ENCODE data around the gene AUNIP.

Gene AUNIP

DNA sequence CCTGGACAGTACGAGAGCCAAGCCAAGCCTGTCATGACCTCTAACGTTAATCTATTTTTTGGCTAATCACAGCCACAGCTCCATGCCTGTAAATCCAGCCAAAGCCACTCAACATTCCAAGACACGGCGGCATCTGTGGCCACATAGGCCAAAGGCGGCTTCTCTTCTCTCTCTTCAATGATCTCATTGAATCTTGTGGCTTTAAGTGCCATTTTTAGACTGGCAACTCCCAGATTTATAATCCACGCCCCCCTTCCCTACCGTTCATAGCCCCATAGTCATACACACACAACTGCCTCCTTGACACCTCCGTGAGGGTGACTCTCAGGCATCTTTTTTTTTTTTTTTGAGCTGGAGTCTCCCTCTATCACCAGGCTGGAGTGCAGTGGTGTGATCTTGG is 64.9 kb downstream of the AUNIP start:
- DNase-seq (ENCODE audit: low spot score): no peak

GRCh38 chr1:25793585-25794170 is 65.6 kb downstream of the AUNIP start:
- DNase-seq (ENCODE audit: low spot score): no peak

GRCh38 chr1:25792115-25792514 is 67.1 kb downstream of the AUNIP start:
- no peak for DNase-seq (ENCODE audit: low spot score)

DNA sequence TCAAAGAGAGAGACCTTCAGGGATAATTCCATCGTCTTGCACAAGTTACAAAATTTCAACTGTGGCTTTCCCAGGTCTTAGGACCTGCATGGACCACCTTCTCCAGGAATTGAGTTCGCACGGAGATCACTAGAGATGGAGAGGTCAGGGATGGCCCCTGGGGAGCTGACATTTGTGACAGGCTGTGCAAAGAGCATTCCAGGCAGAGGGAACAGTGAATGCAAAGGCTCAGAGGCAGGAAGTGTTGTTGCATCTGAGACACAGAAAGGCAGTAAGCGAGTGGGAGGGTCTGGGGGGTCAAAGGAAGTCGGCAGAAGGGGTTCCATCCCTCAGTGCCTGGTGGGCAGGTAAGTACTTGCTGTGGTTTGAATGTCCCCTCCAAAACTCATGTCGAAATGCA is 68.8 kb downstream of the AUNIP start:
- no peak for DNase-seq (ENCODE audit: low spot score)

DNA sequence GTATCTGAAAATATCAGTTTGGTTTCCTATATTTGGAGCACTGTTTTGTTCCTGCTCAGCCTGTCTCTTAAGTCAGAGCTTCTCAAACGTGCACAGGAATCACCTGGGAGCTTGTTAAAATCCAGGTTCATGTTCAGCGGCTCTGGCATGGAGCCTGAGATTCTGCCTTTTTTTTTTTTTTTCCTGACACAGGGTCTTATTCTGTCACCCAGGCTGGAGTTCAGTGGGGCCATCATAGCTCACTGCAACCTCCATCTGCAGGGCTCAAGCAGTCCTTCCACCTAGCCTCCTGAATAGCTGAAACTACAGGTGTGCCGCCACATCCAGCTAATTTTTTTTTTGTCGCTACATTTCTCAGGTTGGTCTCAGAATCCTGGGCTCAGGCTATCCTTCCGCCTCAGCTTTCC is 71.5 kb downstream of the AUNIP start:
- DNase-seq (ENCODE audit: low spot score): no peak

DNA sequence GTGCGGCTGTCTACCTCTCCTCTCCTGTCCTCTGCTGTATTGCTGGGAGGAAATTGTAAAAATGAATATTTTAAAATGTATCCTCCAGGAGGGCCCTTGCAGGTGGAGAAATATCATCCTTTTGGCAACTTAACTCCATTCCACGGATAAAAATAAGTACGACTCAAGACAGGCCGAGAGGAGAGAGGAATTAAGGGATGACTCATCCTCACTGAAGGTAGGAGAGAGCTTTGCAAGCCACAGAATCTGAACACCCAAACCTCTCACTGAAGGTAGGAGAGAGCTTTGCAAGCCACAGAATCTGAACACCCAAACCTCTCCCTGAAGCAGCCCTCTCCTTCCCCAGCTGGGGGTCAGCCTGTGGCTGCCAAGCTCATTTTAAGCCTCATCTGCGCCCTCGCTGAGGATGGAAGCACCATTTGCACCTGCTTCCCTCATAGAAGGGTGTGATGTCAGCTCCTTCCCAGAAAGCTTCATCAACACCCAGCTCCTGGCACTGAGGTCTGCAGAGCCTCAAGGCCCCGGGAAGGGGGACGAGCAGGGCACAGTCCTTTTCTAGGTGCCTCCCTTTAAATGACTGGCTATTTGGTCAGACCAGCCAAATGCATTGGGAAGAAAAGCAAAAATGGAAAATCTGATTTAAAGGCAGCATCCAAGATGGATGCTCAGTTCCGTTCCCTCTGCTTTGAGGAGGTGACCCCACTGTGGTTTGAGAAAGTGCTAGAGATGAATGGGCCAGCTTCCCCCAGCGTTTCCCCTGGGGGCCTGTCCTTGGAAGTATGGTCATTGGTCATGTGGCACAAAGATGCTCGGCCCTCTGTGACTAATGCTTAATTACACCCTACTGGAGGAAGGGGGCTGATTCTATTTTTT is 72.1 kb downstream of the AUNIP start:
- DNase-seq (ENCODE audit: low spot score): no peak

DNA sequence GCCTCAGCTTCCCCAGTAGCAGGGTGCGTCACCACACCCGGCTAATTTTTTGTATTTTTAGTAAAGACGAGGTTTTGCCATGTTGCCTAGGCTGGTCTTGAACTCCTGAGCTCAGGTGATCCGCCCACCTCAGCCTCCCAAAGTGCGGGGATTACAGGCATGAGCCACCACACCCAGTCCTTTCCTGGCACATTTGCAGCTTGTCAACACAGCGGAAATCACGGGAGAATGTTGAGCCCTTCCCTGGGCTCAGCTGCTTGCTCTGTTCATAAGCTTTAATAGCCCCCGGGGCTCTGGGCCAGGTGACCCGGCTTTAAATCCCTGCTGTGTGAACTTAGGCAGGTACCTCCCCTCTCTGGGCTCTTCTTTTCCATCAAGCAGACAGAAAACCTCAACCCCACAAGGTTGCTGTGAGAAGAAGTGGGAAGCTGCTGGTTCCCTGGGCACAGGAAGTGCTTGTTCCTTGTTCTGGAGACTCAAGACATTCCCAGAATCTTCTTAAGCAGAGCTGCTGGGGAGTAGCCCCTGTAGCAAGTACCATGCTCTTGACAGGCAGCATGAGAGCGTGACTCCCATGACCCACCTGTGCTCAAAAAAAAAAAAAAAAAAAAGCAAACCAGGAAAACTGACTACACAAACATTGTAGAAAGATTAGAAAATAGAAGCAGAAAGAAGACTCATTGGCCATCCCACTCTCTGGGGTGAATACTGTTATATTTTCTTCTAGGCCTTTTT is 73.8 kb downstream of the AUNIP start:
- no peak for DNase-seq (ENCODE audit: low spot score)

GRCh38 chr1:25784575-25785051 is 74.6 kb downstream of the AUNIP start:
- no peak for DNase-seq (ENCODE audit: low spot score)

All from HuH-7 (cell line).